ELR (cell line): ENCODE data around the gene KPTN.

Experiments used
- DNase-seq: peaks from one replicate; pipeline ENCODE4 v3.0.0-alpha.2; 2015; ENCODE audit warnings: low read depth

Gene KPTN

DNA sequence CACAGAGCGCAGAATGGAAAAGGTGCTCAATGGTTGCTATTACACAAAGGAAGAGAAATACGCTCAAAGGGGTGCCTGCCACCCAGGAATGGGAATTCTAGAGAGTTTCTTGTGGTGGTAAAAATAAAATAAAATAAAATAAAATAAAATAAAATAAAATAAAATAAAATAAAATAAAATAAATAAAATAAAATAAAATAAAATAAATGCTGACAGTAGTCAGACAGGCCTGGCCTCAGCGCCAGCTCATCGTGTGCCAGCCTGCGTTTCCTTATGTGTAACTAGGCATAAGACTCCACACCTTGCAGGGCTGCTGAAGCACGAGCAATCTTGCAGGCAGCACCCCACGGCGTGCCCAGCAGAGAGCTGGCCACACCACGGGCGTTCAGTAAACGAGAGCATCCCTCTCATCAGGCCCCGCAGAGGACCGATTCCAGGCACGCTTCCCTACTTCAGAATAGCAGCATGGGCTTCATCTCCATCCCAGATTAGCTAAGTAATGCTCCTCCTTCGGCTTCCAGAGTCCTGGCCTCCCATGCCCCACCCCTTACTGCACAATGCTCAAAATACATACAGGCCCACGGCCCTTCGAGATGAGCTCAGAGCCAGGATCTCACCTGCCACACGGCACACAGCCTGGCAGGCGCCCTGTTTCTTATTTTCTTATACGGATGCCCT, 25.3 kb upstream of the KPTN start:
- DNase-seq = no peak

DNA sequence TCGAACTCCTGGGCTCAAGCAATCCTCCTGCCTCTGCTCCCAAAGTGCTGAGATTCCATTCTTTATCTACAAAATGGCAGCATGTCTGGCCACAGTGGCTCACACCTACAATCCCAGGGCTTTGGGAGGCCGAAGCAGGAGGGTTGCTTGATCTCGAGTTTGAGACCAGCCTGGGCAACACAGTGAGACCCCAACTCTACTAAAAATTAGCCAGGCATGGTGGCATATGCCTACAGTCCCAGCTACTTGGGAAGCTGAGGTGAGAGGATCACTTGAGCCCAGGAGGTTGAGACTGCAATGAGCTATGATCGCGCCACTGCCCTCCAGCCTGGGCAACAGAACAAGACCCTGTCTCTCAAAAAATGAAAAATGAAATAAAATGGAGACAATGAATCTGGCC, 24.7 kb upstream of the KPTN start:
- DNase-seq = no peak

DNA sequence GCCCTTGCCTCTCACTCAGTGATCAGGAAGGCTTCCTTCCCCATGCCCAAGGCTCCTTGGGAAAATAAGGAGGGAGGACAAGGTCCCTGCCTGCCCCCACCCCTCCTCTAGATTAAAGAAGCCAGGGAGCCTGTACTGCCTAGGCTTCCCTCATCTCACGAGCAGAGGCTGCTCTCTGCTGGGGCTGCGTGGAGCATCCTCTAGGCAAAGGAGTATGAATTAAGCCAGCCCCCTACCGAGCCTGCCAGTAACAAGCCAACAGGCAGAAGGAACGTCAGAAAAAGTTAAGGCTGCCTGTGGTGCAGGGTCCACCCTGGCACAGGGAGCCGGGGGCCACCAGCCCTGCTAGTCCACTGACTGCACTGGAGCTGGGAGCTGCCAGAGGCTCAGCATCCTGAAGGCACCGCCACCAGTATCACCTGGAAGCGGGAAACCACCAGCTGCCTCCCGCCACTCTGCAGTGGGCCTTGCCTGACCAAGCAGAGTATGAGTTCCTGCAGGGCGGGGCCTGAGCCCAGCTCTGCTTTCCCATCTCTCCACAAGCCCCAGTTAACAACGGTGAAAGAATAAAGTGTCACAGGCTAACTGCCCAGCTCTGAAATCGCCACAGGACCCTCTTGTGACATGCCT, 24.0 kb upstream of the KPTN start:
- no peak for DNase-seq

DNA sequence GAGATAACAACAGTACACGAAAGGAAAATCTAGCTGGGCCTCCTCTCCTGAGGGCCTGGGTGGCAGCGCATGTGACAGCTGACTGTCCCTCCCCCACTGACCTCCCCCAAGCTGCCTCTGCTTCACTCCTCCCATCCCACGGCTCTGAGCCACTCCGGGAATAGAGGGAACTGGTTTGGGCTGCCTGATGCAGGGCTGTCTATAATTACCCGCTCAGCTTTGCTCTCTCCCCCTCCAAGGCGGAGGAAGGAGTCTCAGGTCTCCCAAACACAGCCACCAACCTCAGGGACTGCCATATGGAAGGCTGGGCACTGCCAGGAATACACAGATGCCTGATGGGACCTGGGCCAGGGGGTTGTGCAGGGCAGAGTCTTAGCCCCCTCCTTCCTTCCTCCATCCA, 23.0 kb upstream of the KPTN start:
- DNase-seq = no peak

DNA sequence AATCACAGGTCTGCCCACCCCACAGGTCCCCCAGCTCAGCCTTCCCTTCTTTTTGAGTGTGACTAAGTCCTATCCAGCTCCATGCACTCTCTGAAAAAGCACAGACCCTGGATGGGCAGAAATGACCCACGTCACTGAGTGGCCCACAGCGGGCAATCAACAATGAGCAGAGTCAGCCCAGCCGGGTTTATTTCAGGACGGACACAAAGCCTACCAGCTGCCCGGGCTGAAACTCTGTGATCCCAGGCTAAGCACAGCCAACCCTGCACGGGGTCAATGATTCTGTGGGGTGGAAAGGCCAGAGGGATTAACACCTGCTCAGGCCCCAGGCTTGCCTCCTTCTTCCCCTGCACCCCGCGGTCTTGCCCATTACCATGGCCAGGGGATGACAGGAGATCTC, 22.4 kb upstream of the KPTN start:
- DNase-seq = no peak

DNA sequence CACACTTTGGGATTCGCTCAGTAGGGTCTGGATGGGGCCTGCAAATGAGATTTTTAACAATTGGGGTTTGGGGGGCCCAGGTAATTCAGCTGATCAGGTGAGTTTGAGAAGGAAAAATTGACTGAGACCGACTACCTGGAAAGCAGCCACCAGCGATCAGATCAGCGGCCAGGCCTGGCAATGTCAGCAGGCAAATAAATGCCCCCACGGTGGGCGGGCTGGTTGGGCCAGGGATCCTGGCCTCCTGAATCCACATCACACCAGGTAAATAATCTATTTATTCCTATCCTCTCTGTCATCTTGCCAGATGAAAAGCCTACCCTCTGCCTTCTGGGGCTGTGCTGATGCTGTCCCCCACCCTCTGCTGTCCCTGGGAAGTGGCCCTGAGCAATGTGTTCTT, 21.5 kb upstream of the KPTN start:
- no peak for DNase-seq

DNA sequence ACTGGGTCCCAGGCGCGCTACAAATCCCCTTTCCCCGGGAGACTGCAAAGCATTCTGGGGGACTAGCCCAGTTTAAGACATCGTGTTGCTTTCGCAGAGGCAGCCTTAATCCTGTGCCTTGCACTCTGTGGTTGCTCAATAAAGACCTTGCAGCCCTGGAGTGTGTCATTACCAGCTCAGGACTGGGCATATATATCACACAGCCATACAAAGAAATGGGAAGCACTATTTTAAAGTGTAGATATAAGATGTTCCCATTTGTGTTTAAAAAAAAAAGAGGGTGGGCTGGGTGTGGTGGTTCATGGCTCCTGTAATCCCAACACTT, 19.8 kb upstream of the KPTN start:
- DNase-seq = no peak

DNA sequence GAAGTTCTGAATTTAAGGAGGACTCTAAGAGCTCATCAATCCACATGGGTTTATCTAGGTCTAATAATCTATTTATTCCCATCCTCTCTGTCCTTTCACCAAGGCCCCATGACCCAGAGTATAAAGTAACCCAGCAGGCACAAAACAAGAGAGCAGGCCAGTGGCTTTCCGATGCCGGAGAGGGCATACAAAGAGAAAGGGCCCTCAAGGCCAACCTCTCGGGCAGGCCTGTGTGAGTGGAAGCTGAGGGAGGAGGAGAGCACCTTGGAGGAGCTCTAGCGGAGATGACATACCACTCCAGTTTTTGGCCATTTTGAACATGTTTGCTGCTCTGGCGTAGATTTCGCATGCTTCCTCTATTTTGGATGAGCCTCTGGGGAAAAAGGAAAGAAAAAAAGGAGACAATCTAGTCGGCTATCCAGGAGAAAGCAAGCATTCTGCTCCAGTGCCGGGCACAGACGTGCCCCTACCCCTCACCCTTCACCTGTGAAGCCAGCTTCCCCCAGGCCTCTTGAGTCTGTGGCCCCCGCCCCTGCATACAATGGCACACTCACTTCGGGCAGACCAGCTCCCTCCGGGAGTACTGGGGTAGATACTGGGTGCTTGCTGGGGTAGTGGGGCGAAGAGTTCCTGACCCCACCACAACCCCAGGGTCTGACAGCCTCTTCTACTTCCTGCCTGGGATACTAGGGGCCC, 19.3 kb upstream of the KPTN start:
- no peak for DNase-seq

DNA sequence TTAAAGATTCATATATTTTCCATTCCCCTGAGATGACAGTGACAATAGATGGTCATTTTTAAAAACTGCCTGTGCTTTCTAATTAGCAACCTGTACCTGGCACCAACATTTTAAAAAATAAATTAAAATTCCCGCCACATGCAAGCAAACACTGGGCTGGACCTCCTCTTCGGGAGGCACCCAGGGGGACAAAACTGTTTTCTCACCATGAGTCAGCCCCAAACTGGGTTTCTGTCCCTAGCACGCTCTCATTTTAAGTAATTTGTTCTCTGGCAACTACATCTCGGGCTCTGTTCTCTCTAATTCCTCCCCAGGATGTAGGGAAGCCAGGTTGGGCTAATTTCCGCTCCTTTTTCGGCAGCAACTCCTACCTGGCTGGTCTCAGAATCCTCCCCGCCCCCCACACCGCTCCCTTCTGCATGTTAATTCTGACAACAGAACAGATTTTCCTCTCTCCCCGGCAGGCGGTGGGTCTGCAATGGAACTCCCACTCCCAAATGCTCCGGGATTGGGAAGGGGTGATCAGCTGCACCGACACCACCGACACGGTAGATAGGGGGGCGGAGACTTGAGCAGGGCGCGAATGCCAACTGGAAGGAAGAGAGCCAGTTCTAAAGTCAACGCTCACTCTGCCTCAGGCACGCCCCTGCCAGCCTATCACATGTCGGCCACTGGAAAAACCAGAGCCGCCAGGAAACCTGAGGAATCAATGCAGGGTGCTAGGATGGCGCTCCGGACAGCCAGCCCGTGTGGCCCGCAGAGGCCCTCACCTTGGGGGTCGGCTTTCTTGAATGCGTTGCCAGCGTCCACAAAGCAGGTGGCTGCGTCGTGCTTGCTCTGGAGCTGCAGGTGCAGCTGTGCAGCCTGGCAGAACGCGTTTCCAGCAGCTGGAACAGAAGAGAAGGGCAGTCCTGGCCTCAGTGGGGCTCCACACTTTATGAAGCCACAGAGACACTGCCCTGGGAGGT, 16.1 kb upstream of the KPTN start:
- DNase-seq = no peak

DNA sequence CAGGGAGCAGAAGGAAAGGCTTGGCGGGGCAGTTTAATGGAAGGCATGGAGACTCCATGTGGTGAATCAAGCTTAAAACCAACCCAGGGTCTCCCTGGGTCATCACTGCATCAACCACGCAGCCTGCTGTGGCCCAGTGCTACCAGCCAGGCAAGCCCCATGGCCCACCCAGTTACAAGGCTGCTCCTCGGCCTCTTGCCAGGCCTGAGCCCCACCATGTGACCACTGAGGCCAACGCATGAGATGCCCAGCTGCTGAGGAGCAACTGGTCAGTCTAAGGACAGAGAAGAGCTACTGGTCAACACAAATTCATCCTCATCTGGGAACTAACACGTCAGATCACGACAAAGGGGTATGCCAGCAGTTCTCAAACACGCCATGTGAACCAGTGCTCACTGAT, 15.4 kb upstream of the KPTN start:
- no peak for DNase-seq

DNA sequence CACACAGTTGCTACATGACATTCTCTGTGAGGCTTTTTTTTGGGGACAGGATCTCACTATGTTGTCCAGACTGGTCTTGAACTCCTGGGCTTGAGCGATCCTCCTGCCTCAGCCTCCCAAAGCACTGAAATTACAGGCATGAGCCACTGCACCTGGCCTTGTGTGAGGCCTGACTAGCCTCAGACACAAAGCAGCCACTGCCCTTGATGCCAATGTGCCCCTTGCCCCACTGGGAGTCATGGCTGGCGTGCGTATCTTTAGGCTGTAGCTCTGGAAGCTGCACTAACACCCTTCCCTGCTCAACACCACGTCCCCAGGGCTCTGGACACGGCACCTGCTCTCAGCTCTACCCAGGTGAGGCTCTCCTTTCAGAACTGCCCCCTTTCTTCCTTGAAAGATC, 14.5 kb upstream of the KPTN start:
- DNase-seq = no peak

DNA sequence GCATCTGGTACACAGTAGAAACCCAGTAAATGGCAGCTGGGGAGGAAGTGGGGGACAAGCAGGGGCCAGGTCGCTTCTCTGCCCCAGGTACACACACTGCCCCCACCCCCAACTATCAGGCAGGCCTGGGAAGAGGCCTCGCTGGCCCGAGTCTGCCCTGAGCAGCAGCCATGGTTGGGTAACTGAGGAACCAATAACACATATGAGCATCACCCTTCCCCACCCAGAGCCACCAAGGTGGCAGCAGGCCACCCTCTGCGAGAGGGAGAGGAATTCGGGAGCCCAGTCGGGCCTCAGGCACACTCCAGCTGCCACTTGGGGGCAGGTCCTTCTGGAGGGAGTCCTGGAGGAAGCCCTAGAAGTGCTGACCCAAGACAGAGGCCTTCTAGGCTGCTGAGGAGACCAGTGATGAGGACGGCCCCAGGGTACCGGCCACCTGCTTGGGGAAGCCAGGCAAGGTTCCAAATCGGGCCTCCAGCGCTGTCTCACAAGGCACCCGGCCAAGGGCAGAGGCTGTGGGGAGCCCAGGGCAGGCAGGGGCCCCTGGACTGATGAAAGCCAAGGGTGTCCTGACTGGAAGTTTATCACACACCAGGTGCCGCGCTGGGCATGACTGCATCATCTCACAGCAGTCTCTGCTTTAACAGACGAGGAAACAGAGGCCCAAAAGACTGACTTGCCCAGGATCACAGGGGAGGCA, 14.0 kb upstream of the KPTN start:
- no peak for DNase-seq

DNA sequence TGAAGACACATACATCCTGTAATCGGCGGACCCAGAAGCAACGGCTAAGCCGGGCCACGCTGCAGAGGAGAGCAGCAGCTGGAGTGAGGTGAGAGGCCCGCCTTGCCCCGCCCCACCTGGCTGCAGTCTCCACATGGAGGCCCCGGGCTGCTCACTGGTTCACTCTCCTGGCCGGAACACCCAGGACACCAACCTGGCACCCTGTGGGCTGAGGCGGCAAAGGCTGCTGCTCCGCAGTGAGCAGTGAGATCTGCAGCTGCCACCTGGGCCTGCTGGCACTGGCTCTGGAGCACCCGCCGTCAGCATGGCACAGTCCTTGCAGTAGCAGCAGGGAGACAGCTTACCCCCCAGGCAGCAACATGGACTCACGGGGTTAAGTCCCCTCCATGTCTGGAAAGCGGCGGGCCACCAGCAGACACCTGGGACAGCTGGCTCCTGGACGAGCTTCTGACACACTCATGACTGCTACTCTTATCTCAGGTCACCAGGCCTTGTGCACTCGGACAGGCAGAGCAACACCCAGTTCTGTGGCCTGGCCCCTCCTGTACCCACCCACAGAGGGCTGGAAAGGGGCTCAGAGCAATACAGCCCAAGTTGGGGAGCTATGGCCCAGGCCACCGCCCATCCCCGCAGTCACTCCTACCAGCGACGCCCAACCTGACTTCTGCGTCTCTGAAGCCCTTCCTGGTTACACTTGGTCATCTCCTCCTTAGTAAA, 13.2 kb upstream of the KPTN start:
- no peak for DNase-seq

DNA sequence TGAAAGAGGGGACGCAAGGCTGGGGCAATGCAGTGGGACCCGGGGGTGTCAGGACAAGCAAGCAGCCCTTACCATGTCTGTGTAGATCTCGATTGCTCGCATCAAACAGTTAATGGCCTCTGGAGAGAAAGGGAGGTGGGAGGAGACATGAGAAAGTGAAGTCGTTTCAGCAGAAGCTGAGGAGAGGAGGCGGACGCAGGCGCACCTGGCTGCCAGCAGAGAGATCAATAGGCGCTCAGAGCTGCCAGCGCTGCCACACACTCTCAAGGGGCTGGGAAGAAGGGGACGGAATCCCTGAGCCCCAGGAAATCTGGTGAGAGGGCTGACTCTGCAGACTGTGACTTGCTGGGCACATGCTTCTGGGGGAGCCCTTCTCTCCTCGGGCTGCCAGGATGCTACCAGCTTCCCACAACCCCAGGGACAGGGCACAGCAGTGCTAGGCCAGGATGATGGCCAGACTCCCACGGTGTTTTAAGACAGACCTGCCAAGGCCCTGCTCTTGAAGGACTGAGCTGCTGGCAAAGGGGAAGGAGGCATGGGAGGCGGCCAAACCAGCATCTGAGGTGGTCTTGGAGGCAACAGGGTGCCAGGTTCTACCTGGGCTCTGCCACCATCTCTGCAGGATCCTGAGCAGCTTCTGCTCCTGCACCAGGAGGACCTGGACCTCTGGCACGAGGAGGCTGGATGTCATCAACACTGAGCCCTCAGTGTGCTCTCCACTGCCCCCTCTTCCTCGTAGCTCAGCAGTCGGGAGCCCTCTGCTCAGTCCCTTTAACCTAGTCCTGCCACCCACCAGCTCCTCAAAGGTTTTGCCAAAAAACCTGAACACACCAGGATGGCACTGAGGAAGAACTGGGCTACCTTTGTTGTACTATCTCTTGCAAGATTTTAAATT, 11.7 kb upstream of the KPTN start:
- DNase-seq = no peak

DNA sequence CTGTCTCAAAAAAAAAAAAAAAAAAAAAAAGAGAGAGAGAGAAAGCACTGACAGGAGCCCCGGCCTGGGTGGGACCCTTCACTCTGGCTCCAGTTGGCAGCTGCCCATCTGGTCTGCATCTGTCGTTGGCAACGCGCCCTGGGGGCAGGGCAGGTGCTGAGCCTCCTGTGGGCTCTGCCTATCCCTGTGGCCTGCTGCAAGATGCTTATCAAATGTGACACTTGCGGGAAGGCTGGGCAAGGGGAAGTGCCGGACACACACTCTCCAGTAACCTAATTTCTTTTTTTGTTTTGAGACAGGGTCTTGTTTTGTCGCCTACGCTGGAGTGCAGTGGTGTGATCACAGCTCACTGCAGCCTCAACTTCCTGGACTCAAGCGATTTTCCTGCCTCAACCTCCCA, 10.7 kb upstream of the KPTN start:
- no peak for DNase-seq

DNA sequence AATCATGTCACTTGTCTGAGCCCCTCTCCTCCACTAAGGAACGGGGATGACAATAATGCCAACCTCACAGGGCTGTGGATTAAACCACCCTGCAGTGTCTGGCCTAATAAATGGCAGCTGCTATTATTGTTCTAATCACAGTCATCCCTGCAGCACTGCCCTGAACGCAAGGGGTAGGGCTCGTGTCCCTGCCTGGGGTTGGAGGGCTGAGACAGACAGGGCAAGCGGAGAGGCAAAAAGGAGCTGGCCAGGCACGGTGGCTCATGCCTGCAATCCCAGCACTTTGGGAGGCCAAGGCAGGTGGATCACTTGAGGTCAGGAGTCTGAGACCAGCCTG, 10.2 kb upstream of the KPTN start:
- no peak for DNase-seq

DNA sequence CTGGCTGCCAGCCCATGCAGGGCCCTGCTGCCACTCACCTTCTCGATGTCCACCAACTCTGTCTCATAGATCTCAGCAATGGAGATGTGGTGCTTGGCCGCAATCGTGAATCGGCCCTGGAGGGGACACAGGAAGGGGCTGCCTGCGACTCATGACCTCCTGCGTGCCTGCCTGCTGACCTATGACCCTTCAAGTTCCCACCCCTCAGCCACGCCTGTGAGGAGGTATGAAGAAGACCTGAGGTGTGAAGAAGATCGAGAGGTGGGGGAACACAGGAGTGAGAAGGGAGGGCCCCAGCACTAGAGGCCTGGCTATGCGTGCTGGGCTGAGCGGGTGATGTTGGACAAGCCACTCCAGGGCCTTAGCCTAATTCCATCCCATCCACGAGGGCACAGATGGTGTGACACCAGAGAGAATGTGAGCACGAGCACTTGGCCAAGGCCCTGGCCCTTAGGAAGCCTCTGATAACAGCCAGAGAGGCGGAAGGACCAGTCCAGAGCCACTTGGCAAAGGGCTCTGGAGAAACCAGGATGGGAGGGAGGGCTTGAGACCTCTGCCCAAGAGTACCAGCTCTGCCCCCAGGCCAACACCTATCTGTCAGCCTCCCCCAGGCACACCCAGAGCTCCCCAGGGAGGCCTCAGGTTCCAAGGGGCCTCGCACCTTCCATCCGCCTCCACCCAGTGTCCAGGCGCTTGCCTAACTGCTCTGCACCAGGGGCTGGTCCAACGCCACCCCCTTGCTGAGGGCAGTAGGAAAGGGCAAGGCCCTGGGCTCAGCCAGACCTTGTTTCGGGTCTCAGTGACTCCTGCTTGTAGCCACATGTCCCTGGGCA, 9.6 kb upstream of the KPTN start:
- DNase-seq = no peak

DNA sequence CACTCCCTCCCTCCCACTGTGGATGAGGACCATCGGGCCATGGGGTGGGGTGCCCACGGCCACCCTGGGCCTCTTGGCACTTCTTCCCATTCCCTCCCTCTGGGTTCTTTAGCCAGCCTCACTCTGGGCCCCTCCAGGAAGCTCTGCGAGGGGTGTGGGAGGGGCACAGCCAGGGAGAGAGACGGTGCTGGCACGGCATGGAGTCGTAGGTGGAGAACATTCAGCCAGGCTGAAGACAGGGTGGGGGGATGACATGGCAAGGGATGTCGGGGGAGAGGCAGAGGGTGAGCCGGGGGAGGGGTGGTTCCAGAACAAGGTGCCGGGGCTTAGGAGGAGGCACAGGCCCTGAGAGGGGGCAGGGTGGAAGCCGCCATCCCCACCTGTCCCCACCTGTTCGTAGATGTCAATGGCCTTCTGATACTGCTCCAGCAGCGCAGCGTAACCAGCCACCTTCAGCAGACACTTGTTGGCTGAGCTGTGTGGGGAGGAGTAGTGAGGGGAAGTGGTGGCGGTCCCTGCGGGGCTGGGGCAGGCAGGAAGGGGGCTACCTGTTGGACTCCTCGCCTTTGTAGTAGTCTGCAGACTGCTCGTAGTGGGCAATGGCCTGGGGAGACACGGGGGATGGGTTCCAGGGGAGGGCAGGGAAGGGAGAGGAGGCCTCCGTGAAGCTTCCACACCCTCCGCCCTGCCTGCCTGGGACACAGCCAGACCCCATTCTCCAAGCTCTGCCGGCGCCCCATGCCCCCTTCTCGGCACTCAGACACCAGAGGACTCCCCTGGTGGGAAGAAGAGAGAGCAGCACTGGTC, 8.8 kb upstream of the KPTN start:
- no peak for DNase-seq

DNA sequence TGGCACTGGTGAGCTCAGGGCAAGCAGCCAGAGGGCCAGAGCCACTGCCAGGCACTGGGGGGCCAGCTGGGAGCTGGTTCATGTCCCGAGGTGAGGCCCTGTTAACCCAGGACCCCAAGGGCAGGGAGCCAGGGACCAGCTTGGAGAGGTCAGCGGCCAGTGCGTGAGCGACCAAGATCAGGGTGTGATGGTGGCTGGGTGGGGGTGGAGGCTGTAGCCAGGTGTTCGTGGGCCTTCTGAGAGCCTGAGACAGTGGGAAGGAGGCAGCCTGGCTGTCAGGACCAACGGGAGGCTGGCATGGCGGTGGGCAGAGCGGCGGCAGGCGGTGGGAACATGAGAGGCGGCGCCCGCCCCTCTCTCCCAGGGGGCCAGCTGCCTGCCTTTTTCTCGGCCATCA, 8.1 kb upstream of the KPTN start:
- DNase-seq = no peak
